Liver (tissue), 2 donors: ENCODE data around the gene CACNA1I.

ENCODE experiments used
- TF ChIP-seq, protein P1 (sequence below): fragments of 150-350 bp; IDR thresholded peaks from 2 replicates; pipeline ENCODE4 v1.5.1; 2017; ENCODE audit warnings: improper control_type of control experiment, low read depth, low read length; ENCODE audit not compliant: missing input control
- TF ChIP-seq, protein P2 (sequence below): IDR thresholded peaks from 2 replicates; pipeline ENCODE4 v1.6.1; 2016; ENCODE audit warnings: antibody characterized with exemption
- donor health status: healthy.

DNA sequence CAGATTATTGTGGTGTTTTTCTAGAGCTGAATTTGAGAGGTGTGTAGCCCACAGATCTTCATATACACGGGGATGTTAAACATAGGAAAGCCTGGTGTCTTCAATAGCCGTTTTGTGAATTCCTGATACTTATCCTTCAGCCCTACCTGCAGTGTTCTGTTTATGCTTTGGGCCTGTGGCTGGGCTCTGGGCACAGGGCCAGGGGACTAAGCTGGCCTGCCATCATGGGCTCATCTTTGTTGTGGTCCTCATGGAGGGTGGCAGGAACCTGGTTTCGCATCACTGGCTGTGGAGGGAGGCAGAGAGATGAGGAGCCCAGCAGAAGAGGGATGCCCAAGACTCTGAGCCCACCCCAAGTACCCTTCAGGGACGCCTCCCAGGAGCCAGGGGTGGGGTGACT lies 112.4 kb downstream of the CACNA1I start:
- TF ChIP-seq, protein P1, sequence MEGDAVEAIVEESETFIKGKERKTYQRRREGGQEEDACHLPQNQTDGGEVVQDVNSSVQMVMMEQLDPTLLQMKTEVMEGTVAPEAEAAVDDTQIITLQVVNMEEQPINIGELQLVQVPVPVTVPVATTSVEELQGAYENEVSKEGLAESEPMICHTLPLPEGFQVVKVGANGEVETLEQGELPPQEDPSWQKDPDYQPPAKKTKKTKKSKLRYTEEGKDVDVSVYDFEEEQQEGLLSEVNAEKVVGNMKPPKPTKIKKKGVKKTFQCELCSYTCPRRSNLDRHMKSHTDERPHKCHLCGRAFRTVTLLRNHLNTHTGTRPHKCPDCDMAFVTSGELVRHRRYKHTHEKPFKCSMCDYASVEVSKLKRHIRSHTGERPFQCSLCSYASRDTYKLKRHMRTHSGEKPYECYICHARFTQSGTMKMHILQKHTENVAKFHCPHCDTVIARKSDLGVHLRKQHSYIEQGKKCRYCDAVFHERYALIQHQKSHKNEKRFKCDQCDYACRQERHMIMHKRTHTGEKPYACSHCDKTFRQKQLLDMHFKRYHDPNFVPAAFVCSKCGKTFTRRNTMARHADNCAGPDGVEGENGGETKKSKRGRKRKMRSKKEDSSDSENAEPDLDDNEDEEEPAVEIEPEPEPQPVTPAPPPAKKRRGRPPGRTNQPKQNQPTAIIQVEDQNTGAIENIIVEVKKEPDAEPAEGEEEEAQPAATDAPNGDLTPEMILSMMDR: no peak
- TF ChIP-seq, protein P2, sequence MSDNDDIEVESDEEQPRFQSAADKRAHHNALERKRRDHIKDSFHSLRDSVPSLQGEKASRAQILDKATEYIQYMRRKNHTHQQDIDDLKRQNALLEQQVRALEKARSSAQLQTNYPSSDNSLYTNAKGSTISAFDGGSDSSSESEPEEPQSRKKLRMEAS: no peak
